ENCODE data around the gene PODXL.
"Not testable (repeated sequence)": the region's sequence is repeated elsewhere in the genome, so short reads cannot be mapped to it uniquely, and the experiment has no call there.

The PODXL gene

DNA sequence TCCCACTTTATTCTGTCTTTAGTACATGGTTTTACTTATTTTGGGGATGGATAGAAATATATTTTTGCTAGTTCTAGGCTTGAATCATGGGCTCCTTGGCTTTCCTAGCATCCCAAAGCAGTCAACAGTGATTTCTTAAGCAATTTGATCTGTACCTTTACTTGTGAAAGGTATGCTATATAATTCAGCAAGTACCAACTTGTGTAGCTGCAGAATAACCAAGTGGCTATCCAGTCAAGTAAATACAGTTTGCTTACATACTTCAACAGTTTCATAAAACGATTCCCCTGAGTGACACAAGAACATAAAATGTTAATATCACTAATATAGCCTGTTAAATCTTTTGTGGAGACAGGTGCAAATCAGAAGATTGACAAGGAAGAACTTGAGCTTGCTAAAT lies 67.2 kb downstream of the PODXL start:
- DNase-seq (ENCODE audit: low spot score) = no peak

DNA sequence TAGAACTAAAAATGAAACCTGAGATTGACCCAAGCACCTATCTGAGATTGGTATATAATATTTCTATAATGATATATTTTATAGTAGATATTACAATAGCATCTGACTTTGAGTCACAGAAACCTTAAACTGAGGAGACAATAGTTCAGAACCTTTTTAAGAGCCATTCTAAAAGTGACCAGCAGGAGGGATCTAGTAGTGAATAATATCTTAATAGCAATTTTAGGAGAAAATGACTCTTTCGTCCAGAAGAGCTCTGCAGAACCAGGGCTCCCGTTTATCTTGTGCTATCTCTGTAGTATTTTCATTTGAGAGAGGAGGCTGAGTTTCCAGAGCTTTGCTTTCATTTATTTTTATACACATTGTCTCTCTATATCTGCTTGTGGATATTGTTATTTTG lies 68.1 kb downstream of the PODXL start:
- DNase-seq (ENCODE audit: low spot score) = no peak

DNA sequence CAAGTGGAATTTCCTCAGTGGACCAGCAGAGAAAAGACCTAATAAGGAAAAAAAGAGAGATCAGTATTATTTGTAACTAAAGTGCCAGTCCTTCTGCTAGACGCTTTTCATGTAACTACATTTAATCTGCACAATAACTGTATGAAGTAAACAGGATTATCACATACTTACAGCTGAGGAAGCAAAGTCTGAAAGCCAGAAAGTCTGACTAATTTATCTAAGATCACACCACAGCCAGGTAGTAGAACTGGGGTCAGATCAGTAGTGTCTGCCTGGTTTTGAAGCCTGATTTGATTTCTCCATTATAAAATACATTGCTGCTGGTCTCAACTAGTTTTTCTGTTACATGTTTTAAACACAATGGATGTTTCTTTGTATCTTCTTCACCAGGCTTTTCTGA lies 69.2 kb downstream of the PODXL start:
- DNase-seq (ENCODE audit: low spot score) = no peak

DNA sequence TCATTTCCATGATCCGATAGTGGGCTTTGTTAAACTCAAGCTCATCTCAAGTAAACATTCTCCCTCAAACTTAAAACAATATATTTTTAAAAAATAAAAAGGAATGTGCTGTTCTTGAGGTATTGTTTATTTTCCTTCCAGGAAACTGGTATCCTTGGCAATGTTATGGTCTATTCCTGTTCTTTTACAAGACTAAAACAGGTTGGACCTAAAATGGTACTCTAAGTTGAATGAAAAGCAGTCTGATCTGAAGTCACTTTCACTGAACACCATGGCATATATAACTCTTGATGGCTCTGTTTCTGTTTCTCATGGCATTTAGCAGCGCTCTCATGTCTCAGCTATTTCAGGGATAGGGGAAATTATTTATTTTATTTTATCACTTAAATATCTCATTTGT lies 70.1 kb downstream of the PODXL start:
- no peak for DNase-seq (ENCODE audit: low spot score)

DNA sequence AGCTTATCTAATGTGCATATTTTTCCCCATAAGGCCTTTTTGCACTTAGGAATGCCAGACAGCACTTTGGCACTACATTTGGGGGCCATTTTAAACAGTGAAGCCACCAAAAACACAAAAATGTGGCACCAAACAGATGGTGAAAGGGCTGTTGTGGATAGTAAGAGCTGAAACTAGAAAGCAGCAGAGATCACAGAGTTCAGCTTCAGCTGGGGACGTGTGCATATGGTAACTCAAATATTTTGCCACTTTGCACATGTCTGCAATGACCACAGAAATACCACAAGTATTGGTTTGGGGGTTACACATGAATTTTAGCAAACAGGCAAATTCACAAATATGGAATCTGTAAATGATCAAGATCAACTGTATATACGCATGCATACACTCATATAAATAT lies 72.8 kb downstream of the PODXL start:
- no peak for DNase-seq (ENCODE audit: low spot score)

- no peak for DNase-seq (ENCODE audit: low spot score)
Measured at GRCh38 chr7:131482800-131483199, 73.6 kb downstream of the PODXL start.

DNA sequence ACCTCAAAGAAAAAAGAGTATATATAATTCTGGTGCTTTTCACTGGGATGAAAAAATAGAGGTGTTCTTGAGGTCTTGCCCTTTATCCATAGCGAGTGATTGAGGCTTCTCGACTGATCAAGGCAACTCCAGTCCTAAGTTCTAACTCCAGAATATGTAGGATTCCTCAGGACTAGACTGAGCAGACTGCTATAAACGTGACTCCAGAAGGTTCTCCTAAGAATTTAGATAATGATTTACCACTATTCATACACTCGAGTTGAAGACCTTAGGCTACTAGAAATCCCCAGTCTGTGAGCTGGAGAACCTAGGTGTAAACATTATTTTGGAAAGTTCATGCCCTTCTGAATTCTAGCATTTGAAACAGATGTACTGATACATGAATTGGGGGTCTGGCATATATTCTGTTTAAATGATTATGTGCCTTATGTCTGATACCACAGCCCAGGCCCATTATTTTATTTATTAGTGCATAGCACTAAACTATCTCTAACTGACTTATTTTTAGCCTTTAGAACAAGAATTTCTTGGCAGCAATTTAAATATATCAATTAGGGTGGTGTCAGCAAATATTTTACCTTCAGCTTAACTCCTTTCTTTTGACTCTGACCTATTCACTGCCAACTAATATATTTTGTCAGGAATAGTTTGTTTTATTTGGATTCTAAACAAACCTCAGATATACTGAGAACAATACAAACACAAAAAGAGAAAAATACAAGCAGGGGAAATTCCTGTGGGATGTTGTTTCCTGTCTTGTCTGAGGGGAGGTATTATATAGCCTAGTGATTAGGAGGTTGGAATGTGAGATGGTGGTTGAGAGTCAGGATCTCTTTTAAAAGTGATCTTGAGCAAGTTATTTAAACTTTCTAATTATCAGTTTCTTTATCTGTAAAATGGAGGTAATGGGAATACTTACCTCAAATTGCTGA lies 75.8 kb downstream of the PODXL start:
- DNase-seq (ENCODE audit: low spot score) = no peak

DNA sequence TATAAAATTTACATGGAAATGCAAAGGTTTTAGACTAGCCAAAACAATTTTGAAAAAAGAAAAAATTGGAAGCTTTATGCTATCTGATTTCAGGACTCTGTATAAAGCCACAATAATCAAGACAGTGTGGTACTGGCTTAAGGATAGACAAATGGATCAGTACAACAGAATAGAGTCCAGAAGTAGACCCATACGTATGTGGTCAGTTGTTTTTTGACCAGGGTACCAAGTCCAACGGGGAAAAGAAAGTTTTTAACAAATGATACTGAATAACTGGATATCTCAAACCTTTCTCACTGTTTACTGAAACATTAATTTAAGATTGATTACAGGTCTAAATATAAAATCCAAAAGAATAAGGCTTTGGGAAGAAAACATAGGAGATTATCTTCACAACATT lies 79.7 kb downstream of the PODXL start:
- no peak for DNase-seq (ENCODE audit: low spot score)

DNA sequence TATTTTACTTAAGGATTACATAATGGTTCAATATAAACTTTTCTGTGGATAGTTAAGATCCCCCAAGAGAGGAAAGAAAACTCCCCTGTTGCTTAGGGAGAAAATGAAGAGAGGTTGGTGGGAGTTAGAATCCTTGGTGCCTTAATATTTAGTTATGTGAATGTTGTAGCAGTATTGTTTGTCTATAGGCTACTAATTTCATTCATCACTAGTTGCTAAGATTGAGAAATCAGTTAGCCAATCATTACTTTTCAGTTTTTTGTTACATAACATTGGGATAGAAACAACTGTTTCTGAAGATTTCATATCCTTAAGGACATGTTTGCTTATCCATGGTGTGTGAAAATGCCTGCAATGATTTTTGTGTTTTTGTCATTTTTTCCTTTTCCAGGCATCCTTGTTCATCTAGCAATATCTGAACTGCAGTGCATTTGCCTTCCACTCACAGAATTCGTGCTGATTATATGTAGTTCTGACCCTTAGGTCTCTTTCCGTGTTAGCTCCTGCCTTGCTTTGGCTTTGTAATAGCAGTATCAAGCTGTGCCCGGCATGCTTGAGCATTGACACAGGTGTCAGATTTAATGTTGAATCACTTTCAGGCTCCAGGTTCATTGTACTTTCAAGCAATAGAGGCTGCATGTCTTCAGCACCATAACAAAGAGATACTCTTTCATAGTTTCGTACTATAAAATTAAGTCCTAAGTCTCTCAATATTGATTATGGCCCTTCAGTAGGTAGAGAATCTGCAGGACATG lies 85.0 kb downstream of the PODXL start:
- no peak for DNase-seq (ENCODE audit: low spot score)

DNA sequence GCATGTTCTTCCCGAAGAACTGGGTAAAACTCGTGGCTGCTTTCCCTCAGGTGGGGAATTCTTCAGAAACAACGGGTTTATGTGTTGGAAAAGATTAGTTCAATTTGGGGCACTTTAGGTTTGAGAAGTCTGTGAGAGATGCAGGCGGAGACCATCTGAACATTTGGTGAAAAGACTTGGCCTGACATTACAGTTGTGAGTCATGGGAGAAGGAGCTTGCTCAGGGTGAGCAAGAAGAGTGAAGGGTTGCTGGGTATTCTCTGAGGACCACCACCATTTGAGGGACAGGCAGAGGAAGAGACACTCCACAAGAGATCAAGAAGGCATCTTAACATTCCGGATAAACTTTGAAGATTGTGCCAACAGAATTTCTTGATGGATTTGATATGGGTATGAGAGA lies 88.6 kb downstream of the PODXL start:
- DNase-seq (ENCODE audit: low spot score) = no peak

DNA sequence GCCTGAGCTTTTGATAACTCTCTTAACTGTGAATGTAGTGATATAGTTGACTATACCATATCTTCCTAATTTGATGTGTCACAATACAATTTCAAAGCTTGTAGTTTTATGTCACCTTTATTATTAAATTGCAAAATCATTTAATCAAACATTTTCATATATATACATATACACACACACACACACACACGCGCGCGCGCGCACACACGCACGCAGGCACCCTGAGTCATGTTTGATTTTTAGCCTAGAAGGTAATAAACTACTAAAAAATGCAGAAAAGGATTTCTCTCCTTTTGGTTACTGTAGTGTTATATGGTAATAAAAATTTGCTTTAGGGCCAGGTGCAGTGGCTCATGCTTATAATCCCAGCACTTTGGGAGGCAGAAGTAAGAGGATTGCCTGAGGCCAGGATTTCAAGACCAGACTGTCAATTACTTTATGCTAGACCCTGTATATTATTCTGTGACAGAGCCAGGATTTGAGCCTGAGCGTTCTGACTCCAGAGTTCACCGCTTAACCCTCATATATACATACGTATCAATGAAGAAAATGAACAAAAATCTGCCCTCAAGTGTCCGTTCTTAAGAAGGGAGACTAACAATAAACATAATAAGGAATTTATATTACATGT lies 89.6 kb downstream of the PODXL start:
- DNase-seq (ENCODE audit: low spot score) = no peak

DNA sequence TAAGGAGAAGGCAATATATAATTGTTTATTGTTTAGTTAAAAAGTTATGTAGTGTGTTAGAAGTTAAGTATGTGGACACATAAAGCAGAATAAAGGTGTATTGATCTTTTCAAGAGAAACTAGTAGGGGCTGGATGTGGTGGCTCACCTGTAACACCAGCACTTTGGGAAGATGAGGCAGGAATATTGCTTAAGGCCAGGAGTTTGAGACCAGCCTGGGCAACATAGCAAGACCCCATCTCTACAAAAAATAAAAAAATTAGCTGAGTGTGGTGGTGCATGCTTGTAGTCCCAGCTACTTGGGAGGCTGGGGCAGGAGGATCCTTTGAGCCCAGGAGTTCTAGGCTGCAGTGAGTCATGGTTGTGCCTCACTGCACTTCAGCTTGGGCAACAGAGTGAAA lies 93.7 kb downstream of the PODXL start:
- not testable (repeated sequence) for DNase-seq (ENCODE audit: low spot score)

GRCh38 chr7:131462059-131462458 lies 94.4 kb downstream of the PODXL start:
- DNase-seq (ENCODE audit: low spot score) = no peak

GRCh38 chr7:131459256-131459655 lies 97.2 kb downstream of the PODXL start:
- no peak for DNase-seq (ENCODE audit: low spot score)

DNA sequence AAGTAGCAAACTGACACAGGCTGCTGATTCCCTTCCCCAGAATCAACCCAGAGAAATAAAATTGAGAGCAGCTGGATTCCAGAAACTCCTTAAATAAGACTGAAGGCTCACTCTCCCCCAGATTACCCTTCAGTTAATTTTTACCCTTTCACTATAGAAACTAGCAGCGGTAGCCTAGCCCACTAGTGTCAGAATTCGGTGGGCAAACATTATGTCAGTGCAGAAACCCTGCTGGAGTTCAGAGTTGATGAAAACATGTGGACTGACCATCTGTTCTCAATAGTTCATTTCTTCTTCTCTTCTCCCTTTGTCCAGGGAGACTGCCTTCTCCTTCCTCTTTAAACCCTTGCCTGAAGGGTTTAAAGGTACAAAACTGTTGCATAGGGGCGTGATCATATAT lies 100.1 kb downstream of the PODXL start:
- DNase-seq (ENCODE audit: low spot score) = no peak

GRCh38 chr7:131455546-131455945 lies 100.9 kb downstream of the PODXL start:
- DNase-seq (ENCODE audit: low spot score) = no peak

GRCh38 chr7:131455001-131455400 lies 101.4 kb downstream of the PODXL start:
- DNase-seq (ENCODE audit: low spot score) = no peak

- DNase-seq (ENCODE audit: low spot score) = no peak
Measured at GRCh38 chr7:131454498-131454897, 101.9 kb downstream of the PODXL start.

Data from activated CD4-positive, alpha-beta T cell treated with anti-CD3 and anti-CD28 coated beads, Interleukin-2, Interleukin-4, amounts not matched to agents 100 ng/mL and 50 ng/mL, durations not matched to agents 16 hours and 8 hours (primary cell).